ENCODE data around the gene NTF3.

DNA sequence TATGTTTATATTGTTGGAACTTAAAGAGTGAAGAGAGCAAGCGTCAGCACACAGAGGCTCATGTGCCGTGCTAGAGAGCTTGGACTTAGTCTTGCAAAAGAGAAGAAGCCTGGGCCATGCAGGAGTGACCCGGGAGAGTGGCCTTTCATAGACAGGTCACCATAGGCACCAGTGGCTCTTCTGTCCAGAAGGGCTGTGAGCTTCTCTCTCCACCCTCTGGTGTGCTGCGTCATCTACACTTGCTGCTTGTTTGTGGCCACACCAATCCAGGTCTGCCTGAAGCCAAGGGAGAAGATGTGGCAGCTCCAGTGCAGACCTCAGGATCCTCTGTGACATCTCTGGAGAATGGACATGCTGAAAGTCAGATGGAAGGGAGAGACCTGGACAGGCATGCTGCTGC is 74.4 kb downstream of the NTF3 start:
- TF ChIP-seq CBX8 (IDR thresholded peaks at IDR 0.05; ENCODE audit: borderline replicate concordance, low read depth, low read length) (no peak), YY1 (IDR thresholded peaks at IDR 0.05; ENCODE audit: low read depth, low read length) (no peak), KDM5A (IDR thresholded peaks at IDR 0.05; ENCODE audit: low read length) (no peak), POLR2A (IDR thresholded peaks at IDR 0.05; ENCODE audit: control extremely low read depth in 1 of 2, low read depth in 2 of 2, low read length in 2 of 2) (no peak), CREB1 (IDR thresholded peaks at IDR 0.05) (no peak), JUN (IDR thresholded peaks at IDR 0.05; ENCODE audit: low read depth, low read length) (no peak), POLR2AphosphoS5 (IDR thresholded peaks at IDR 0.05; ENCODE audit: low read depth, low read length) (no peak)
